HepG2 (cell line): ENCODE results near the gene SLC43A1. TPM values are rescaled to one million over a fixed set of nuclear protein-coding genes. Genes with fewer than 3 reads are reported as not detected.
A peak's percentile ranks its signal among the peaks of the same experiment; 100 is the strongest.

Experiments used
- CTCF ChIP-seq: sonication (generic); formaldehyde crosslinking; IDR thresholded peaks from 2 replicates; pipeline ENCODE4 v1.5.0; 2020; ENCODE audit warnings: mild to moderate bottlenecking, missing genetic modification reagents, moderate library complexity
- FOXK1 ChIP-seq: sonication (generic); formaldehyde crosslinking; IDR thresholded peaks from 2 replicates; pipeline ENCODE4 v1.4.0; 2020; ENCODE audit warnings: low read depth, missing genetic modification reagents, borderline replicate concordance
- FOXP4 ChIP-seq: sonication (generic); formaldehyde crosslinking; IDR thresholded peaks from 2 replicates; pipeline ENCODE4 v1.4.0; 2020; ENCODE audit warnings: missing genetic modification reagents
- HNRNPK ChIP-seq: fragments of 200-400 bp; formaldehyde crosslinking; IDR thresholded peaks from 2 replicates; pipeline ENCODE4 v1.6.1; 2018; ENCODE audit warnings: low read length, low read depth, moderate library complexity, mild to moderate bottlenecking; ENCODE audit not compliant: poor library complexity, severe bottlenecking
- MAFG ChIP-seq: sonication (generic); formaldehyde crosslinking; IDR thresholded peaks from 2 replicates; pipeline ENCODE4 v1.5.1; 2020; ENCODE audit warnings: mild to moderate bottlenecking, missing genetic modification reagents
- MAFK ChIP-seq, 2 experiments: IDR thresholded peaks in 1 of 2; conservative IDR thresholded peaks in 1 of 2; 2 replicates each; pipeline ENCODE4 v1.6.1; 2011; ENCODE audit warnings: improper control_type of control experiment in 2 of 2, low read length in 2 of 2
- PCBP2 ChIP-seq: fragments of 200-400 bp; formaldehyde crosslinking; optimal IDR thresholded peaks from 2 replicates; pipeline ENCODE3; 2018; ENCODE audit warnings: low read length, low read depth; ENCODE audit not compliant: poor library complexity, severe bottlenecking
- SIN3A ChIP-seq: IDR thresholded peaks from 2 replicates; pipeline ENCODE4 v1.6.1; 2011; ENCODE audit warnings: low read depth, mild to moderate bottlenecking, control low read depth, low read length, borderline replicate concordance
- SNAI1 ChIP-seq: sonication (generic); formaldehyde crosslinking; IDR thresholded peaks from 2 replicates; pipeline ENCODE4 v1.5.0; 2020; ENCODE audit warnings: mild to moderate bottlenecking, missing genetic modification reagents, borderline replicate concordance
- SNRNP70 ChIP-seq: fragments of 200-400 bp; formaldehyde crosslinking; IDR thresholded peaks from 2 replicates; pipeline ENCODE4 v1.6.1; 2017; ENCODE audit warnings: mild to moderate bottlenecking, low read depth, low read length, moderate library complexity
- SOX13 ChIP-seq, 3 experiments: fragments of 450-650 bp in 1 of 3; sonication (generic) in 1 of 3; formaldehyde crosslinking in 1 of 3; IDR thresholded peaks in 2 of 3; conservative IDR thresholded peaks in 1 of 3; 2 replicates each; pipeline versions ENCODE4 v1.5.0 to v1.6.1; 2016 to 2020; ENCODE audit warnings: antibody characterized with exemption in 1 of 3, mild to moderate bottlenecking in 1 of 3, missing compliant biosample characterization in 1 of 3, missing genetic modification reagents in 1 of 3, moderate library complexity in 1 of 3
- TEAD2 ChIP-seq: sonication (generic); formaldehyde crosslinking; IDR thresholded peaks from 2 replicates; pipeline ENCODE4 v1.9.0; 2021; ENCODE audit warnings: missing genetic modification reagents
- ZMYM2 ChIP-seq: sonication (generic); formaldehyde crosslinking; IDR thresholded peaks from 2 replicates; pipeline ENCODE4 v1.8.0; 2022; ENCODE audit warnings: mild to moderate bottlenecking, missing genetic modification reagents
- ZNF616 ChIP-seq: sonication (generic); formaldehyde crosslinking; IDR thresholded peaks from 2 replicates; pipeline ENCODE4 v1.5.0; 2020; ENCODE audit warnings: low read depth, mild to moderate bottlenecking, missing genetic modification reagents
- ZNF644 ChIP-seq: IDR thresholded peaks from 2 replicates; pipeline ENCODE4 v1.6.1; 2016; ENCODE audit warnings: low read depth
- polyA plus RNA-seq, 8 experiments: library from polyadenylated mRNA; depleted of rRNA in 3 of 8; stranded (reverse) in 7 of 8; unstranded in 1 of 8; fragments of >200 nt; fragmentation: Illumina TruSeq in 4 of 8; extraction: Trizol in 4 of 8; gene quantifications; 2 replicates each; pipeline versions ENCODE4 v1.2.1 to v1.2.3, GENCODE V29; 2011 to 2016; ENCODE audit warnings: low read depth in 4 of 8, missing spikeins in 1 of 8, mixed read lengths in 1 of 8; ENCODE audit not compliant: insufficient read depth in 1 of 8
- total RNA-seq, 5 experiments: library from RNA; depleted of rRNA; stranded (reverse); fragments of >200 nt; fragmentation: Illumina TruSeq; extraction: Trizol; gene quantifications; 2 replicates each; pipeline ENCODE4 v1.2.3, GENCODE V29; 2016; ENCODE audit warnings: low read depth in 1 of 5
- TF ChIP-seq, protein P1 (sequence below): sonication (generic); formaldehyde crosslinking; conservative IDR thresholded peaks from 2 replicates; pipeline ENCODE4 v1.8.0; 2022; ENCODE audit warnings: mild to moderate bottlenecking, moderate library complexity, missing genetic modification reagents
- TF ChIP-seq, protein P2 (sequence below): IDR thresholded peaks from 2 replicates; pipeline ENCODE4 v1.4.0; 2020; ENCODE audit warnings: mild to moderate bottlenecking, missing genetic modification reagents

The SLC43A1 gene
- total and polyA plus RNA-seq, 2 of the 13 experiments (the other 11 are each of a cell fraction or from before 2014, with no cell fraction given) = 72.3 to 87.6 TPM

DNA sequence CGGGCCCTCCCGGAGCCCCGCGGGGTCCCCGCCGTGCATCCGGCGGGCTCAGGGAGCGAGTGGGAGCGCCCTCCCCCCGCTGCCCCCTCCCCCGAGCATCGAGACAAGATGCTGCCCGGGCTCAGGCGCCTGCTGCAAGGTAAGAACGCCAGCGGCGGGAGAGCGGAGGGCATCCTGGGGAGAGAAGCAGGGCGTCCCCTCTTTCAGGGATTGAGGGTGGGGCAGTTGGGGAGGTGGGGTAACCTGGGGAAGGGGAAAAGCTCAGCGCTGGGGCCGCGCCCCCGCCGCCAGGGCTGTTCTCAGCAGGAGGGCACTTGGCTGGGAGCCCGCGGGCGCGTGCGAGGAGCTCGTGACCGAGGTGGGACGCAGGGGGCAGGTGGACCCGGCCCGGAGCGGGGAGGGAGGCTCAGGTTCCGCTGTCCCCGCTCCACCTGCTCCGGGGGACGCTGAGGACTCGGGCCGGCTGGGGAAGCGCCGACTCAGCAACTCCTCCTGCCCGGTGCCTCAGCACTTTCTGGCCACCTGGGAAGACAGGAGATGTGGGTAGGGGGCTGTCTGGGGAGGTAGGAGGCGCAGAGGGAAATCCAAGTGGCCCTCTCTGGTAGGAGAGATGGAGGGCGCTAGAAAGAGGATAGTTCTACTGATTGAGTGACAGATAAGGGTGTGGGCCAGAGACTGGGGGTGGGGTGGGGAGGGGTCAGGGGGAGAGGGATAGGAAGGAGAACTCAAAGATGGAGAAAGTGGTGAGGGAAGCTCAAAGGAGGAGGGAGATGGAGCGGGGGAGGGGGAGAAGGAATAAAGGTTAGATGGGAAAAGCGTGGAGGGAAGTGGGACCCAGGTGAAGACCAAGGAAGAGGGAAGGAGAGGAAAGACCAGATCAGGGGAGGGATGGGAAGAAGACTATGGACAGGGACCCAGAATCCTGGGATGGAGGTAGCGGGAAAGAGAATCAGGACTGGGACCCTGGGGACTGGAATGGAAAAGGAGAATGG, 54.4 kb downstream of the SLC43A1 start (continued):
- TF ChIP-seq, protein P1, sequence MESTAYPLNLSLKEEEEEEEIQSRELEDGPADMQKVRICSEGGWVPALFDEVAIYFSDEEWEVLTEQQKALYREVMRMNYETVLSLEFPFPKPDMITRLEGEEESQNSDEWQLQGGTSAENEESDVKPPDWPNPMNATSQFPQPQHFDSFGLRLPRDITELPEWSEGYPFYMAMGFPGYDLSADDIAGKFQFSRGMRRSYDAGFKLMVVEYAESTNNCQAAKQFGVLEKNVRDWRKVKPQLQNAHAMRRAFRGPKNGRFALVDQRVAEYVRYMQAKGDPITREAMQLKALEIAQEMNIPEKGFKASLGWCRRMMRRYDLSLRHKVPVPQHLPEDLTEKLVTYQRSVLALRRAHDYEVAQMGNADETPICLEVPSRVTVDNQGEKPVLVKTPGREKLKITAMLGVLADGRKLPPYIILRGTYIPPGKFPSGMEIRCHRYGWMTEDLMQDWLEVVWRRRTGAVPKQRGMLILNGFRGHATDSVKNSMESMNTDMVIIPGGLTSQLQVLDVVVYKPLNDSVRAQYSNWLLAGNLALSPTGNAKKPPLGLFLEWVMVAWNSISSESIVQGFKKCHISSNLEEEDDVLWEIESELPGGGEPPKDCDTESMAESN (CRISPR knock-in tag) = no peak
- no peak for TF ChIP-seq ZNF644
- peak; percentile 75 to 78 for TF ChIP-seq MAFK (conservative IDR thresholded peaks at IDR 0.05 in 1 of 2, IDR thresholded peaks at IDR 0.05 in 1 of 2; ENCODE audit: low read length in 2 of 2)
- TF ChIP-seq SNRNP70 = no peak
- peak; percentile 70; the same call in 1 of the 2 replicates for TF ChIP-seq MAFG (CRISPR knock-in tag)
- TF ChIP-seq FOXK1 = no peak
- TF ChIP-seq HNRNPK = peak; percentile 64
- TF ChIP-seq ZNF616 (CRISPR knock-in tag) = no peak
- TF ChIP-seq CTCF = 0 out of 2 replicates have a peak, but pooled peaks have one; percentile 4
- no peak for TF ChIP-seq TEAD2
- TF ChIP-seq SNAI1 (CRISPR knock-in tag) = no peak
- TF ChIP-seq, protein P2, sequence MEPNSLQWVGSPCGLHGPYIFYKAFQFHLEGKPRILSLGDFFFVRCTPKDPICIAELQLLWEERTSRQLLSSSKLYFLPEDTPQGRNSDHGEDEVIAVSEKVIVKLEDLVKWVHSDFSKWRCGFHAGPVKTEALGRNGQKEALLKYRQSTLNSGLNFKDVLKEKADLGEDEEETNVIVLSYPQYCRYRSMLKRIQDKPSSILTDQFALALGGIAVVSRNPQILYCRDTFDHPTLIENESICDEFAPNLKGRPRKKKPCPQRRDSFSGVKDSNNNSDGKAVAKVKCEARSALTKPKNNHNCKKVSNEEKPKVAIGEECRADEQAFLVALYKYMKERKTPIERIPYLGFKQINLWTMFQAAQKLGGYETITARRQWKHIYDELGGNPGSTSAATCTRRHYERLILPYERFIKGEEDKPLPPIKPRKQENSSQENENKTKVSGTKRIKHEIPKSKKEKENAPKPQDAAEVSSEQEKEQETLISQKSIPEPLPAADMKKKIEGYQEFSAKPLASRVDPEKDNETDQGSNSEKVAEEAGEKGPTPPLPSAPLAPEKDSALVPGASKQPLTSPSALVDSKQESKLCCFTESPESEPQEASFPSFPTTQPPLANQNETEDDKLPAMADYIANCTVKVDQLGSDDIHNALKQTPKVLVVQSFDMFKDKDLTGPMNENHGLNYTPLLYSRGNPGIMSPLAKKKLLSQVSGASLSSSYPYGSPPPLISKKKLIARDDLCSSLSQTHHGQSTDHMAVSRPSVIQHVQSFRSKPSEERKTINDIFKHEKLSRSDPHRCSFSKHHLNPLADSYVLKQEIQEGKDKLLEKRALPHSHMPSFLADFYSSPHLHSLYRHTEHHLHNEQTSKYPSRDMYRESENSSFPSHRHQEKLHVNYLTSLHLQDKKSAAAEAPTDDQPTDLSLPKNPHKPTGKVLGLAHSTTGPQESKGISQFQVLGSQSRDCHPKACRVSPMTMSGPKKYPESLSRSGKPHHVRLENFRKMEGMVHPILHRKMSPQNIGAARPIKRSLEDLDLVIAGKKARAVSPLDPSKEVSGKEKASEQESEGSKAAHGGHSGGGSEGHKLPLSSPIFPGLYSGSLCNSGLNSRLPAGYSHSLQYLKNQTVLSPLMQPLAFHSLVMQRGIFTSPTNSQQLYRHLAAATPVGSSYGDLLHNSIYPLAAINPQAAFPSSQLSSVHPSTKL = no peak
- no peak for TF ChIP-seq FOXP4 (CRISPR knock-in tag)
- no peak for TF ChIP-seq SIN3A
- TF ChIP-seq SOX13 (IDR thresholded peaks at IDR 0.05) = no peak
- no peak for TF ChIP-seq SOX13 (CRISPR knock-in tag; conservative IDR thresholded peaks at IDR 0.05 in 1 of 2, IDR thresholded peaks at IDR 0.05 in 1 of 2)
- no peak for TF ChIP-seq ZMYM2 (CRISPR knock-in tag)
- TF ChIP-seq PCBP2 = peak; percentile 28
